ENCODE measurements around the gene SRGAP2B.
"Not testable (repeated sequence)": the region's sequence is repeated elsewhere in the genome, so short reads cannot be mapped to it uniquely, and the experiment has no call there.

The SRGAP2B gene

GRCh38 chr1:144992915-144993314 is 102.2 kb downstream of the SRGAP2B start:
- not testable (repeated sequence) for DNase-seq

- not testable (repeated sequence) for DNase-seq
These were observed 104.5 kb downstream of the SRGAP2B start for GRCh38 chr1:144990611-144991010.

- DNase-seq, result not testable (repeated sequence)
These were observed 108.0 kb downstream of the SRGAP2B start for GRCh38 chr1:144987131-144987530.

- not testable (repeated sequence) for DNase-seq
These were observed 108.8 kb downstream of the SRGAP2B start for GRCh38 chr1:144986171-144986860.

- DNase-seq, result not testable (repeated sequence)
These were observed 109.5 kb downstream of the SRGAP2B start for GRCh38 chr1:144985550-144986170.

GRCh38 chr1:144982802-144983525 is 112.2 kb downstream of the SRGAP2B start:
- not testable (repeated sequence) for DNase-seq

- not testable (repeated sequence) for DNase-seq
These were observed 114.0 kb downstream of the SRGAP2B start for GRCh38 chr1:144981157-144981556.

- not testable (repeated sequence) for DNase-seq
These were observed 115.0 kb downstream of the SRGAP2B start for GRCh38 chr1:144979960-144980595.

GRCh38 chr1:144977856-144978255 is 117.3 kb downstream of the SRGAP2B start:
- not testable (repeated sequence) for DNase-seq

- not testable (repeated sequence) for DNase-seq
These were observed 123.2 kb downstream of the SRGAP2B start for GRCh38 chr1:144971936-144972335.

- DNase-seq, result not testable (repeated sequence)
These were observed 128.6 kb downstream of the SRGAP2B start for GRCh38 chr1:144966488-144966887.

- DNase-seq, result not testable (repeated sequence)
These were observed 130.4 kb downstream of the SRGAP2B start for GRCh38 chr1:144964765-144965164.

GRCh38 chr1:144964186-144964585 is 130.9 kb downstream of the SRGAP2B start:
- DNase-seq, result not testable (repeated sequence)

- DNase-seq, result not testable (repeated sequence)
These were observed 131.6 kb downstream of the SRGAP2B start for GRCh38 chr1:144963571-144963970.

- DNase-seq, result not testable (repeated sequence)
These were observed 133.2 kb downstream of the SRGAP2B start for GRCh38 chr1:144961604-144962583.

GRCh38 chr1:144960929-144961488 is 134.1 kb downstream of the SRGAP2B start:
- not testable (repeated sequence) for DNase-seq

GRCh38 chr1:144948390-144948789 is 146.7 kb downstream of the SRGAP2B start:
- DNase-seq, result not testable (repeated sequence)

- DNase-seq, result not testable (repeated sequence)
These were observed 147.6 kb downstream of the SRGAP2B start for GRCh38 chr1:144947495-144947894.

- not testable (repeated sequence) for DNase-seq
These were observed 148.3 kb downstream of the SRGAP2B start for GRCh38 chr1:144946525-144947480.

- not testable (repeated sequence) for DNase-seq
These were observed 153.4 kb downstream of the SRGAP2B start for GRCh38 chr1:144941710-144942109.
